Neutrophil (primary cell): ENCODE measurements around the gene CORO7.
A peak's percentile ranks its signal among the peaks of the same experiment; 100 is the strongest.

Source experiments
- H3K27ac ChIP-seq: fragments of 200-600 bp; sonication (generic); 2 replicates; pipeline ENCODE4 v1.5.1; 2016; ENCODE audit warnings: mild to moderate bottlenecking, moderate library complexity
- H3K27me3 ChIP-seq: fragments of 200-600 bp; sonication (generic); 2 replicates; pipeline ENCODE4 v1.6.0; 2016; ENCODE audit warnings: mild to moderate bottlenecking
- H3K36me3 ChIP-seq: fragments of 200-600 bp; sonication (generic); 2 replicates; pipeline ENCODE4 v1.5.1; 2017
- H3K4me1 ChIP-seq, 2 experiments: fragments of 200-600 bp in 1 of 2; sonication (generic) in 1 of 2; 1 replicate in 1 of 2; 2 replicates in 1 of 2; pipeline versions ENCODE4 v1.5.1 to v1.6.1; 2013 to 2016; ENCODE audit warnings: low read depth in 1 of 2, low read length in 1 of 2, mild to moderate bottlenecking in 1 of 2, moderate library complexity in 1 of 2; ENCODE audit not compliant: control insufficient read depth in 1 of 2, insufficient read depth in 1 of 2
- H3K4me3 ChIP-seq, 2 experiments: fragments of 200-600 bp in 1 of 2; sonication (generic) in 1 of 2; 1 replicate in 1 of 2; 2 replicates in 1 of 2; pipeline ENCODE4 v1.5.1; 2013 to 2016; ENCODE audit warnings: low read depth in 1 of 2, low read length in 1 of 2, mild to moderate bottlenecking in 1 of 2, moderate library complexity in 1 of 2
- H3K9me3 ChIP-seq: fragments of 200-600 bp; sonication (generic); 2 replicates; pipeline ENCODE4 v1.5.1; 2016
- TF ChIP-seq, protein P1 (sequence below): fragments of 200-600 bp; sonication (generic); IDR thresholded peaks from 2 replicates; pipeline ENCODE4 v1.5.1; 2016; ENCODE audit warnings: antibody characterized with exemption

CORO7 gene

GRCh38 chr16:4433914-4434787 lies 17.8 kb upstream of the CORO7 start:
- H3K4me1 ChIP-seq = no peaks in the 10 kb centered on the region
- H3K4me3 ChIP-seq = no peak overlapping the region
- no peaks in the 10 kb centered on the region for H3K9me3 ChIP-seq
- TF ChIP-seq, protein P1, sequence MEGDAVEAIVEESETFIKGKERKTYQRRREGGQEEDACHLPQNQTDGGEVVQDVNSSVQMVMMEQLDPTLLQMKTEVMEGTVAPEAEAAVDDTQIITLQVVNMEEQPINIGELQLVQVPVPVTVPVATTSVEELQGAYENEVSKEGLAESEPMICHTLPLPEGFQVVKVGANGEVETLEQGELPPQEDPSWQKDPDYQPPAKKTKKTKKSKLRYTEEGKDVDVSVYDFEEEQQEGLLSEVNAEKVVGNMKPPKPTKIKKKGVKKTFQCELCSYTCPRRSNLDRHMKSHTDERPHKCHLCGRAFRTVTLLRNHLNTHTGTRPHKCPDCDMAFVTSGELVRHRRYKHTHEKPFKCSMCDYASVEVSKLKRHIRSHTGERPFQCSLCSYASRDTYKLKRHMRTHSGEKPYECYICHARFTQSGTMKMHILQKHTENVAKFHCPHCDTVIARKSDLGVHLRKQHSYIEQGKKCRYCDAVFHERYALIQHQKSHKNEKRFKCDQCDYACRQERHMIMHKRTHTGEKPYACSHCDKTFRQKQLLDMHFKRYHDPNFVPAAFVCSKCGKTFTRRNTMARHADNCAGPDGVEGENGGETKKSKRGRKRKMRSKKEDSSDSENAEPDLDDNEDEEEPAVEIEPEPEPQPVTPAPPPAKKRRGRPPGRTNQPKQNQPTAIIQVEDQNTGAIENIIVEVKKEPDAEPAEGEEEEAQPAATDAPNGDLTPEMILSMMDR = no peak
- no peaks in the 10 kb centered on the region for H3K27me3 ChIP-seq
- H3K27ac ChIP-seq = no peak overlapping the region
- peaks cover 6% of the 10 kb centered on the region for H3K36me3 ChIP-seq

DNA sequence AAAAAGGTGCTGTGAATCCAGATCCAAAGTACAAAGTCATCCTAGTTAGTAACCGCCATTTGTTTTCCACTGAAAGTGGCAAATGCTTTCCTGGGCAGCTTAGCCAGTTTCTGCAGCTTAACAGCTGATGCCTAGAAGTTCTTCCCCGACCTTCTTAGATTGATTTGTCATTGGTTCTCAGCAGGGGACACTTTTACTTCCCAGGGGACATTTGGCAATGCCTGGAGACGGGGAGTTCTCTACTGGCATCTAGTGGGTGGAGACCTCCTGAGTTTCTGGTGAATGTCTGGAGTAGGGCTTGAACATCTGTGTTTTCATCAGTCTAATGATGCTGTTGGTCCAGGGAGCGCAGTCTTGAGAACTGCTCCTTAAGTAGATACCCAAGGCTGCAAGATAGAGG lies 16.8 kb upstream of the CORO7 start:
- no peaks in the 10 kb centered on the region for H3K27me3 ChIP-seq
- no peak overlapping the region for H3K4me3 ChIP-seq
- H3K4me1 ChIP-seq = no peaks in the 10 kb centered on the region
- TF ChIP-seq, protein P1 = no peak
- peaks cover 6% of the 10 kb centered on the region for H3K36me3 ChIP-seq
- no peaks in the 10 kb centered on the region for H3K9me3 ChIP-seq
- H3K27ac ChIP-seq = no peak overlapping the region

- Histone ChIP-seq H3K27me3 (no peaks in the 10 kb centered on the region), H3K4me3 (no peak overlapping the region), H3K27ac (no peak overlapping the region), H3K36me3 (peaks cover 6% of the 10 kb centered on the region), H3K9me3 (no peaks in the 10 kb centered on the region), H3K4me1 (peaks cover 6 to 9% of the 10 kb centered on the region in 2 experiments)
- TF ChIP-seq, protein P1 = no peak
These were observed 14.6 kb upstream of the CORO7 start for GRCh38 chr16:4431023-4431422.

DNA sequence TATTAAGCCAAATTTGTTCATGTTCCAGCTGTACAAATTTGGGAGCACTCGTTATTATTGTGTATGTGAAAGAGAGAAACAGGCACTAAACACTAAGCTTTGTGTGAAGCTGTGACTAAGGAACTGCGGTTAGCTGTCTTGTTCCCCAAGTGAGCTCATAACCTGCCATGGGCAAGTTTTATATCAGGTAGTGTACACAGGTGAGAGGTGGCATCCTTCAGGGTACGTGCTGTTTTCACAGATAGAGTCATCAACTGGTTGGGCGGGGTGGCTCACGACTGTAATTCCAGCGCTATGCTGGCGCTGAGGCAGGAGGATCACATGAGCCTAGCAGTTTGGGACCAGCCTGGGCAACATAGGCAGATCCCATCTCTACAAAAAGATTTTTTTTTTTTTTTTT lies 12.1 kb upstream of the CORO7 start:
- no peaks in the 10 kb centered on the region for H3K36me3 ChIP-seq
- H3K4me3 ChIP-seq = no peak overlapping the region
- TF ChIP-seq, protein P1 = no peak
- H3K9me3 ChIP-seq = no peaks in the 10 kb centered on the region
- no peak overlapping the region for H3K27ac ChIP-seq
- no peaks in the 10 kb centered on the region for H3K27me3 ChIP-seq
- peaks cover 16 to 19% of the 10 kb centered on the region in 2 experiments for H3K4me1 ChIP-seq

DNA sequence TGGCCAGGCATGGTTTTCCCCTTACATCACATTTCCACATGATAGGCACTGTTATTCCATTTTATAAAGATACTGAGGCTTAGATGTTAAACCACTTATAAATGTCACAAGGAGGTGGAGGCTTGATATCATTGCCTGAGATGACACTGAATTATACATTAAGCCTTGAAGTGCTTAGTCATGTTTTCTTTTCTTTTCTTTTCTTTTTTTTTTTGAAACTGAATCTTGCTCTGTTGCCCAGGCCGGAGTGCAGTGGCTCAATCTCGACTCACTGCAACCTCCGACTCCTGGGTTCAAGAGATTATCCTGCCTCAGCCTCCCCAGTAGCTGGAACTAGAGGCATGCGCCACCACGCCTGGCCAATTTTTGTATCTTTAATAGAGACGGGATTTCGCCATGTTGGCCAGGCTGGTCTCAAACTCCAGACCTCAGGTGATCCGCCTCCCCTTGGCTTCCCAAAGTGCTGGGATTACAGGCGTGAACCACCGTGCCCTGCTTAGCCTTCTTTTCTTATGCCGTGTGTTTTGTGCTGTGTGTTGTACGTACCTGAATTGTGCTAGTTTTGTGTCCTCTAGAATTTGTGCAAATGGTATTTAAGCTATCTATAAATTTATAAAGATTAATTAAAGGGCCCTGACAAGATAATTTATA lies 10.5 kb upstream of the CORO7 start:
- H3K4me3 ChIP-seq = peak overlapping the region in 1 of 2 experiments; percentile 100
- no peaks in the 10 kb centered on the region for H3K9me3 ChIP-seq
- no peaks in the 10 kb centered on the region for H3K36me3 ChIP-seq
- H3K27me3 ChIP-seq = no peaks in the 10 kb centered on the region
- H3K27ac ChIP-seq = no peak overlapping the region
- TF ChIP-seq, protein P1 = no peak
- peaks cover 16 to 19% of the 10 kb centered on the region in 2 experiments for H3K4me1 ChIP-seq
